Measurements from ENCODE around the gene THY1. TPM values are rescaled to one million over a fixed set of nuclear protein-coding genes. Genes with fewer than 3 reads are reported as not detected.
"Not testable (repeated sequence)": the region's sequence is repeated elsewhere in the genome, so short reads cannot be mapped to it uniquely, and the experiment has no call there.

Gene THY1
- total RNA-seq, 1 donor from 2014 or later, result not detected

DNA sequence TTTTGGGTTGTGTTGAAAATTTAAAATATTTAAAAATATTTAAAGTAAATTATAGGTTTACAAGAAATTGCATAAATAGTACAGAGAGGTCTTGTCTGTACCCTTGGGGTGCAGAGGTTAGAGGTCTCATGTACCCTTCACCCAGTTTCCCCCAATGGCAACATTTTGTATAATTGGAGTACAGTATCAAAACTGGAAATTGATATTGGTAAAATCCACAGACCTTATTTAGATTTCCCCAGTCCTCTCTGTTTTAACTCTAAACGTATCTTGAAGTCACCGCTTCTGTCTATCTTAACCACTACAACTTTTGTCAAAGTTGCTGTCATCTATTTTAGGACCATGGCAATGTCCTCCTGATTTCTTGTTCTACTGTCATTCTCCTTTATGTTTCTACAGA is 10.9 kb downstream of the THY1 start:
- ATAC-seq (ENCODE audit: low read depth), result no peak
- no peak overlapping the region for H3K4me3 Mint-ChIP-seq
- no peaks in the 10 kb centered on the region for H3K36me3 Mint-ChIP-seq (ENCODE audit: low read depth)
- H3K27ac Mint-ChIP-seq, result no peak overlapping the region
- intact Hi-C loops (cut with micrococcal nuclease), result no loop called here
- H3K9me3 Mint-ChIP-seq, result peaks cover 8% of the 10 kb centered on the region
- no peak for DNase-seq
- H3K27me3 Mint-ChIP-seq, result peaks cover 10% of the 10 kb centered on the region
- ChIA-PET CTCF (no interaction called here), POLR2A (no interaction called here)
- no peaks in the 10 kb centered on the region for H3K4me1 Mint-ChIP-seq
- TF ChIP-seq, protein P1, sequence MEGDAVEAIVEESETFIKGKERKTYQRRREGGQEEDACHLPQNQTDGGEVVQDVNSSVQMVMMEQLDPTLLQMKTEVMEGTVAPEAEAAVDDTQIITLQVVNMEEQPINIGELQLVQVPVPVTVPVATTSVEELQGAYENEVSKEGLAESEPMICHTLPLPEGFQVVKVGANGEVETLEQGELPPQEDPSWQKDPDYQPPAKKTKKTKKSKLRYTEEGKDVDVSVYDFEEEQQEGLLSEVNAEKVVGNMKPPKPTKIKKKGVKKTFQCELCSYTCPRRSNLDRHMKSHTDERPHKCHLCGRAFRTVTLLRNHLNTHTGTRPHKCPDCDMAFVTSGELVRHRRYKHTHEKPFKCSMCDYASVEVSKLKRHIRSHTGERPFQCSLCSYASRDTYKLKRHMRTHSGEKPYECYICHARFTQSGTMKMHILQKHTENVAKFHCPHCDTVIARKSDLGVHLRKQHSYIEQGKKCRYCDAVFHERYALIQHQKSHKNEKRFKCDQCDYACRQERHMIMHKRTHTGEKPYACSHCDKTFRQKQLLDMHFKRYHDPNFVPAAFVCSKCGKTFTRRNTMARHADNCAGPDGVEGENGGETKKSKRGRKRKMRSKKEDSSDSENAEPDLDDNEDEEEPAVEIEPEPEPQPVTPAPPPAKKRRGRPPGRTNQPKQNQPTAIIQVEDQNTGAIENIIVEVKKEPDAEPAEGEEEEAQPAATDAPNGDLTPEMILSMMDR (IDR thresholded peaks at IDR 0.05), result no peak

DNA sequence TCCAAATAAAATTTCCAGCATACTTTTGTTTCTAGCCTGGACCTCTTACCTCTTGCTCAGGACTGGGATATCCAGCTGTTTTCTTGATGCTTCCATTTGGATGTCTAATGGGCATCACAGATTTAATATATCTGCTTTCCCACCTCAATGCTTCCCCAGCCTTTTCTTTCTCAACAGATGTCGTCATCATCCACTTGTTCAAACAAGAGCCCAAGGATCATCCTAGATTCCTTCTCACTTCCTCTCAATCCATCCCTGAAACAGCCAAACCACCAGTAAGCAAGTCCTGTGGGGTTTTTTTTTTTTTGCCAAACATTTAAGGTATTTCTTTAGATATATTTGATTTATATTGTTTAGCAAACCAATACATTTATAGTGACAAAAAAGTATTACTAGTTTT is 12.5 kb downstream of the THY1 start:
- intact Hi-C loops (cut with micrococcal nuclease), result no loop called here
- Mint-ChIP-seq H3K27ac (no peak overlapping the region), H3K9me3 (peaks cover 8% of the 10 kb centered on the region), H3K4me1 (peaks cover 3% of the 10 kb centered on the region), H3K27me3 (peaks cover 5% of the 10 kb centered on the region), H3K4me3 (no peak overlapping the region), H3K36me3 (ENCODE audit: low read depth) (no peaks in the 10 kb centered on the region)
- ATAC-seq (ENCODE audit: low read depth) (no peak), DNase-seq (no peak)
- TF ChIP-seq, protein P1 (IDR thresholded peaks at IDR 0.05), result no peak
- ChIA-PET CTCF (no interaction called here), POLR2A (no interaction called here)

DNA sequence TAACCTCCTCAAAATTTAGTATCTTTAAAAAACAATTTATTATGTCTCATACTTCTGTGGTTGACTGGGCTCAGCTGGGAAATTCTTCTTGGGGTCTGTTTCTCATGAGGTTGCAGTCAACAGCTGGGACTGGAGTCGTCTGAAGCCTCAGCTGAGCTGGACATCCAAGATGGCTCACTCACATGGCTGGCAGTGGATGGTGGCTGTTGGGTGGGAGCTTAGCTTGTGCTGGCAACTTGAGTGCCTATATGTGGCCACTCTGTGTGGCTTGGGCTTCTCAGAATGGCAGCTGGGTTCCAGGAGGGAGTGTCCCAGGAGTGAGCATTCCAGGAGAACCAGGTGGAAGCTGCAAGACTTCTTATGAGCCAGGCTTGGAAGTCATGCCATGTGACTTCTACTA is 13.2 kb downstream of the THY1 start:
- peaks cover 5% of the 10 kb centered on the region for H3K27me3 Mint-ChIP-seq
- no peak overlapping the region for H3K4me3 Mint-ChIP-seq
- CTCF ChIA-PET, result no interaction called here
- H3K4me1 Mint-ChIP-seq, result peaks cover 3% of the 10 kb centered on the region
- H3K27ac Mint-ChIP-seq, result no peak overlapping the region
- H3K36me3 Mint-ChIP-seq (ENCODE audit: low read depth), result no peaks in the 10 kb centered on the region
- POLR2A ChIA-PET, result no interaction called here
- no peak for ATAC-seq (ENCODE audit: low read depth)
- H3K9me3 Mint-ChIP-seq, result peaks cover 8% of the 10 kb centered on the region
- intact Hi-C loops (cut with micrococcal nuclease), result no loop called here
- DNase-seq, result no peak
- TF ChIP-seq, protein P1 (IDR thresholded peaks at IDR 0.05), result no peak

DNA sequence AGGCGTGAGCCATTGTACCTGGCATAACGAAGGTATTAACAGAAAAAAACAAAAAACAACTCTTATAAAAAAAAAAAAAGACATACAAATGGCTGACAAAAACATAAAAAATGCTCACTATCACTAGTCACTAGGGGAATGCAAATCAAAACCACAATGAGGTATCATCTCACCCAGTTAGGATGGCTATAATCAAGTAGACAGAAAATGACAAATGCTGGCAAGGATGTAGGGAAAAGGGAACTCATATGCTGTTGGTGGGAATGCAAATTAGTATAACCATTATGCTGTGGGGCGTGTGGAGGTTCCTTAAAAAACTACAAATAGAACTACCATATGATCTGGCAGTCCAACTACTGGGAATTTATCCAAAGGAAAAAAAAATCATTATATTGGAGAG is 17.0 kb downstream of the THY1 start:
- H3K36me3 Mint-ChIP-seq (ENCODE audit: low read depth), result peaks cover under 1% of the 10 kb centered on the region
- H3K27ac Mint-ChIP-seq, result no peak overlapping the region
- ChIA-PET CTCF (no interaction called here), POLR2A (no interaction called here)
- no peak for ATAC-seq (ENCODE audit: low read depth)
- intact Hi-C loops (cut with micrococcal nuclease), result no loop called here
- peaks cover 3% of the 10 kb centered on the region for H3K9me3 Mint-ChIP-seq
- TF ChIP-seq, protein P1 (IDR thresholded peaks at IDR 0.05), result no peak
- peaks cover 3% of the 10 kb centered on the region for H3K4me1 Mint-ChIP-seq
- DNase-seq, result no peak
- H3K4me3 Mint-ChIP-seq, result no peak overlapping the region
- peaks cover 8% of the 10 kb centered on the region for H3K27me3 Mint-ChIP-seq

DNA sequence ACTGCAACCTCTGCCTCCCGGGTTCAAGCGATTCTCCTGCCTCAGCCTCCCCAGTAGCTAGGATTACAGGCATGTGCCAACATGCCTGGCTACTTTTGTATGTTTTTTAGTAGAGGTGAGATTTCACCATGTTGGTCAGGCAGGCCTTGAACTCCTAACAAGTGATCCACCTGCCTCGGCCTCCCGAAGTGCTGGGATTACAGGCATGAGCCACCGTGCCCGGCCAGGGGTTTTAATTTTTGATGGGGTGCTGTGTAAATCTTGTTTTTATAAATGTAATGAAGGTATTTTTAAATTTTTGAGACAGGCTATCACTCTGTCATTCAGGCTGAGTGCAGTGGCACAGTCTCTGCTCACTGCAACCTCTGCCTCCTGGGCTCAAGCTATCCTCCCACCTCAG is 17.5 kb downstream of the THY1 start:
- peaks cover 10% of the 10 kb centered on the region for H3K27me3 Mint-ChIP-seq
- POLR2A ChIA-PET; H3K4me1 Mint-ChIP-seq; H3K4me3 Mint-ChIP-seq; H3K9me3 Mint-ChIP-seq; intact Hi-C loops (cut with micrococcal nuclease); DNase-seq; H3K36me3 Mint-ChIP-seq (ENCODE audit: low read depth); ATAC-seq (ENCODE audit: low read depth); H3K27ac Mint-ChIP-seq; CTCF ChIA-PET: not testable (repeated sequence)

DNA sequence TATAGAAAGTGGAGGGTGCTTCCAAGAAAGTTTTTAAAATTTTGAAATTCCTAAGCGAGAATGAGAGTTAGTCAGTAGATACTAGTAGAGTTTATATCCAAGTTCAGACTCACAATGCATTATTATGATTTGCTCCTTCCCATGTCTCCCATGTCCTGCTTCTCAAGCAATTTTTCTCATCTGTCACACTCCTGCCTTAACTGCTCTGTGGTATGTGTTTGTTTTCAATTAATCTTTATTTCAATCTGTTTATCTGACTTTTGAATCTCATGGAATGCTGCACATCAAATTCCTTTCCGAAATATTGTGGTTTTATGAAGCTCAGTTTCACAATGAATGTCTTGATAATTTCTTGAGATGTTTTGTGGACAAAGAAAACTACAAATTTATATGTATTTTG is 18.1 kb downstream of the THY1 start:
- Mint-ChIP-seq H3K9me3 (peaks cover 11% of the 10 kb centered on the region), H3K27me3 (peaks cover 13% of the 10 kb centered on the region), H3K4me3 (no peak overlapping the region), H3K36me3 (ENCODE audit: low read depth) (peaks cover 3% of the 10 kb centered on the region), H3K27ac (no peak overlapping the region), H3K4me1 (peaks cover 3% of the 10 kb centered on the region)
- no peak for DNase-seq
- ChIA-PET POLR2A (no interaction called here), CTCF (no interaction called here)
- TF ChIP-seq, protein P1 (IDR thresholded peaks at IDR 0.05), result no peak
- intact Hi-C loops (cut with micrococcal nuclease), result no loop called here
- ATAC-seq (ENCODE audit: low read depth), result no peak

Measured in activated B cell treated with CpG ODN at 0.5 μM for 24 hours (primary cell).